Adipocyte (in vitro differentiated cells): ENCODE data around the gene RNF182.
"Not testable (repeated sequence)": the region's sequence is repeated elsewhere in the genome, so short reads cannot be mapped to it uniquely, and the experiment has no call there.

ENCODE experiments used
- DNase-seq: peaks from one replicate; pipeline ENCODE4 v3.0.0-alpha.2; 2015; ENCODE audit warnings: low read depth
- H3K27me3 ChIP-seq: replicated peaks from 2 replicates; pipeline ENCODE4 v1.7.0; 2013; ENCODE audit warnings: mild to moderate bottlenecking, low read length, moderate library complexity; ENCODE audit not compliant: control insufficient read depth, insufficient read depth
- H3K36me3 ChIP-seq: 2 replicates; pipeline ENCODE4 v1.7.0; 2013; ENCODE audit warnings: low read length, mild to moderate bottlenecking, moderate library complexity; ENCODE audit not compliant: control insufficient read depth, insufficient read depth, severe bottlenecking
- H3K4me1 ChIP-seq: 2 replicates; pipeline ENCODE4 v1.7.0; 2013; ENCODE audit warnings: mild to moderate bottlenecking, low read length, moderate library complexity; ENCODE audit not compliant: control insufficient read depth, insufficient read depth
- H3K4me3 ChIP-seq: 2 replicates; pipeline ENCODE4 v1.7.0; 2013; ENCODE audit warnings: mild to moderate bottlenecking, low read length, moderate library complexity
- H3K9ac ChIP-seq: 2 replicates; pipeline ENCODE4 v1.7.0; 2013; ENCODE audit warnings: mild to moderate bottlenecking, low read length, moderate library complexity
- H3K9me3 ChIP-seq: 2 replicates; pipeline ENCODE4 v1.7.0; 2013; ENCODE audit warnings: mild to moderate bottlenecking, low read length, moderate library complexity; ENCODE audit not compliant: control insufficient read depth

The RNF182 gene

GRCh38 chr6:13972602-13973001, 47.9 kb downstream of the RNF182 start:
- not testable (repeated sequence) for H3K27me3 ChIP-seq, H3K36me3 ChIP-seq, DNase-seq, H3K4me1 ChIP-seq, H3K4me3 ChIP-seq, H3K9ac ChIP-seq
- H3K9me3 ChIP-seq = peaks cover 14% of the 10 kb centered on the region

GRCh38 chr6:13973422-13973821, 48.7 kb downstream of the RNF182 start:
- H3K4me3 ChIP-seq, H3K27me3 ChIP-seq, H3K4me1 ChIP-seq, DNase-seq, H3K36me3 ChIP-seq, H3K9ac ChIP-seq: not testable (repeated sequence)
- H3K9me3 ChIP-seq = peaks cover 14% of the 10 kb centered on the region

GRCh38 chr6:13978102-13978640, 53.4 kb downstream of the RNF182 start:
- H3K9me3 ChIP-seq = no peaks in the 10 kb centered on the region
- H3K27me3 ChIP-seq = no peaks in the 10 kb centered on the region
- no peaks in the 10 kb centered on the region for H3K36me3 ChIP-seq
- no peak for DNase-seq
- H3K4me3 ChIP-seq = no peak overlapping the region
- peaks cover 3% of the 10 kb centered on the region for H3K4me1 ChIP-seq
- H3K9ac ChIP-seq = no peak overlapping the region

- no peaks in the 10 kb centered on the region for H3K9me3 ChIP-seq
- no peaks in the 10 kb centered on the region for H3K36me3 ChIP-seq
- H3K9ac ChIP-seq = no peak overlapping the region
- no peak overlapping the region for H3K4me3 ChIP-seq
- peaks cover 3% of the 10 kb centered on the region for H3K4me1 ChIP-seq
- no peak for DNase-seq
- H3K27me3 ChIP-seq = no peaks in the 10 kb centered on the region
These were observed 54.0 kb downstream of the RNF182 start for GRCh38 chr6:13978787-13979186.

GRCh38 chr6:13979284-13980171, 54.8 kb downstream of the RNF182 start:
- Histone ChIP-seq H3K27me3 (no peaks in the 10 kb centered on the region), H3K4me3 (no peak overlapping the region), H3K9me3 (no peaks in the 10 kb centered on the region), H3K36me3 (no peaks in the 10 kb centered on the region), H3K9ac (no peak overlapping the region), H3K4me1 (peaks cover 8% of the 10 kb centered on the region)
- no peak for DNase-seq

- no peak overlapping the region for H3K4me3 ChIP-seq
- DNase-seq = no peak
These were observed 55.8 kb downstream of the RNF182 start for GRCh38 chr6:13980534-13980933.

GRCh38 chr6:13985663-13986325, 61.0 kb downstream of the RNF182 start:
- DNase-seq = no peak
- peaks cover 6% of the 10 kb centered on the region for H3K4me1 ChIP-seq
- no peak overlapping the region for H3K9ac ChIP-seq
- no peaks in the 10 kb centered on the region for H3K9me3 ChIP-seq
- H3K36me3 ChIP-seq = no peaks in the 10 kb centered on the region
- no peaks in the 10 kb centered on the region for H3K27me3 ChIP-seq
- H3K4me3 ChIP-seq = no peak overlapping the region

More at GRCh38 chr6:13980534-13980933, 55.8 kb downstream of the RNF182 start:
- no peaks in the 10 kb centered on the region for H3K27me3 ChIP-seq
- no peaks in the 10 kb centered on the region for H3K9me3 ChIP-seq
- H3K36me3 ChIP-seq = no peaks in the 10 kb centered on the region
- peaks cover 9% of the 10 kb centered on the region for H3K4me1 ChIP-seq
- no peak overlapping the region for H3K9ac ChIP-seq

GRCh38 chr6:13986700-13987399, 62.1 kb downstream of the RNF182 start:
- Histone ChIP-seq H3K4me3 (no peak overlapping the region), H3K9ac (no peak overlapping the region), H3K4me1 (peaks cover 6% of the 10 kb centered on the region), H3K27me3 (no peaks in the 10 kb centered on the region), H3K9me3 (no peaks in the 10 kb centered on the region), H3K36me3 (no peaks in the 10 kb centered on the region)
- DNase-seq = no peak

GRCh38 chr6:13987400-13987865, 62.7 kb downstream of the RNF182 start:
- H3K9ac ChIP-seq = no peak overlapping the region
- no peak overlapping the region for H3K4me3 ChIP-seq
- H3K9me3 ChIP-seq = no peaks in the 10 kb centered on the region
- no peaks in the 10 kb centered on the region for H3K27me3 ChIP-seq
- no peaks in the 10 kb centered on the region for H3K36me3 ChIP-seq
- no peak for DNase-seq
- H3K4me1 ChIP-seq = peaks cover 8% of the 10 kb centered on the region

GRCh38 chr6:13988049-13988738, 63.4 kb downstream of the RNF182 start:
- no peaks in the 10 kb centered on the region for H3K27me3 ChIP-seq
- no peaks in the 10 kb centered on the region for H3K36me3 ChIP-seq
- no peaks in the 10 kb centered on the region for H3K9me3 ChIP-seq
- DNase-seq = no peak
- H3K4me1 ChIP-seq = peaks cover 15% of the 10 kb centered on the region
- H3K9ac ChIP-seq = no peak overlapping the region
- no peak overlapping the region for H3K4me3 ChIP-seq
